ENCODE data around the gene SMAD6.

Gene SMAD6

GRCh38 chr15:66701422-66702034 lies 508 bp upstream of the SMAD6 start (continued):
- TF ChIP-seq ZNF670 (tag by site-specific recombination; IDR thresholded peaks at IDR 0.05; ENCODE audit: low read depth) = no peak
- no peak for TF ChIP-seq ZNF292 (tag by site-specific recombination; IDR thresholded peaks at IDR 0.05; ENCODE audit: borderline replicate concordance, low read depth)
- peak; percentile 53; the same call in 1 of the 2 replicates for TF ChIP-seq ZFP37 (tag by site-specific recombination; IDR thresholded peaks at IDR 0.05)
- no peak for TF ChIP-seq ZFP3 (tag by site-specific recombination; IDR thresholded peaks at IDR 0.05; ENCODE audit: low read depth)
- TF ChIP-seq ZNF830 (tag by site-specific recombination; IDR thresholded peaks at IDR 0.05; ENCODE audit: low read depth) = no peak
- TF ChIP-seq MEIS1 (CRISPR knock-in tag; IDR thresholded peaks at IDR 0.05; ENCODE audit: borderline replicate concordance) = no peak
- 0 out of 2 replicates have a peak, but pooled peaks have one; percentile 11 for TF ChIP-seq ZSCAN18 (tag by site-specific recombination; IDR thresholded peaks at IDR 0.05)
- no peak for TF ChIP-seq ZNF449 (tag by site-specific recombination; IDR thresholded peaks at IDR 0.05)
- TF ChIP-seq REPIN1 (tag by site-specific recombination; IDR thresholded peaks at IDR 0.05; ENCODE audit: low read depth) = no peak
- peak; percentile 51 for TF ChIP-seq SP7 (tag by site-specific recombination; IDR thresholded peaks at IDR 0.05)
- TF ChIP-seq ZNF398 (tag by site-specific recombination; IDR thresholded peaks at IDR 0.05) = peak; percentile 33; the same call in 1 of the 2 replicates
- TF ChIP-seq ZSCAN30 (tag by site-specific recombination; IDR thresholded peaks at IDR 0.05) = no peak; the same call in none of the 2 replicates
- no peak for TF ChIP-seq ZNF664 (tag by site-specific recombination; IDR thresholded peaks at IDR 0.05)
- TF ChIP-seq SCRT1 (tag by site-specific recombination; IDR thresholded peaks at IDR 0.05; ENCODE audit: borderline replicate concordance) = no peak
- no peak for TF ChIP-seq AEBP2 (tag by site-specific recombination; IDR thresholded peaks at IDR 0.05; ENCODE audit: borderline replicate concordance)
- 0 out of 2 replicates have a peak, but pooled peaks have one; percentile 2 for TF ChIP-seq PRDM4 (tag by site-specific recombination; IDR thresholded peaks at IDR 0.05)
- peak; percentile 11; the same call in 1 of the 2 replicates for TF ChIP-seq KLF7 (tag by site-specific recombination; IDR thresholded peaks at IDR 0.05; ENCODE audit: borderline replicate concordance)
- no peak for TF ChIP-seq ZNF133 (tag by site-specific recombination; IDR thresholded peaks at IDR 0.05)
- TF ChIP-seq ZNF768 (tag by site-specific recombination; IDR thresholded peaks at IDR 0.05) = no peak
- TF ChIP-seq ZNF558 (tag by site-specific recombination; IDR thresholded peaks at IDR 0.05) = no peak
- TF ChIP-seq SP2 (tag by site-specific recombination; IDR thresholded peaks at IDR 0.05) = peak; percentile 83
- no peak for TF ChIP-seq ZNF37A (tag by site-specific recombination; IDR thresholded peaks at IDR 0.05)
- TF ChIP-seq ZSCAN23 (tag by site-specific recombination; IDR thresholded peaks at IDR 0.05) = no peak
- 0 out of 2 replicates have a peak, but pooled peaks have one; percentile 11 for TF ChIP-seq ZBTB11 (tag by site-specific recombination; conservative IDR thresholded peaks at IDR 0.05; ENCODE audit: low read depth)
- no peak; the same call in 1 of the 2 replicates for TF ChIP-seq ZSCAN16 (tag by site-specific recombination; IDR thresholded peaks at IDR 0.05)
- TF ChIP-seq ZNF248 (tag by site-specific recombination; IDR thresholded peaks at IDR 0.05) = no peak
- no peak for TF ChIP-seq ZNF658 (tag by site-specific recombination; IDR thresholded peaks at IDR 0.05)
- no peak for TF ChIP-seq ZNF623 (tag by site-specific recombination; IDR thresholded peaks at IDR 0.05)
